Endothelial cell of umbilical vein (primary cell): ENCODE measurements around the gene RAB8A. TPM values are rescaled to one million over a fixed set of nuclear protein-coding genes. Genes with fewer than 3 reads are reported as not detected.

Source experiments
- BruUV-seq: library from RNA; stranded (reverse); fragments of 400-500 nt; replicated peaks from 2 replicates; lab custom pipeline; 2021; lab: Mats Ljungman, UMichigan
- CTCF ChIA-PET: fragments of 300-600, 350-600 bp; sonication (Branson Sonifier 250); formaldehyde crosslinking; loops from one replicate; lab custom pipeline; 2021; ENCODE audit warnings: antibody characterized with exemption, inconsistent platforms; lab: Charles Lee
- POLR2A ChIA-PET: fragments of 300-600, 350-600 bp; sonication (Branson Sonifier 250); formaldehyde crosslinking; loops from one replicate; lab custom pipeline; 2021; ENCODE audit warnings: antibody characterized with exemption, inconsistent platforms; lab: Charles Lee
- DNase-seq: peaks from one replicate; pipeline ENCODE4 v3.0.0-alpha.2; 2011; ENCODE audit warnings: low read depth, low spot score
- FAIRE-seq: peaks from 2 replicates; lab custom pipeline; 2011; peaks lifted over from hg19 to GRCh38; lab: Jason Lieb, UNC
- H2AFZ ChIP-seq: 2 replicates; pipeline ENCODE4 v1.6.0; 2012; ENCODE audit warnings: low read depth, low read length, control low read depth, inconsistent platforms
- H3K27ac ChIP-seq: 2 replicates; pipeline ENCODE4 v1.5.1; 2011; ENCODE audit warnings: low read depth, mild to moderate bottlenecking, control low read depth, low read length, moderate library complexity; ENCODE audit not compliant: insufficient read depth
- H3K27me3 ChIP-seq, 2 experiments: 2 replicates each; pipeline versions ENCODE4 v1.6.0 to v1.6.1; 2011; ENCODE audit warnings: low read length in 2 of 2, mixed read lengths in 1 of 2; ENCODE audit not compliant: control insufficient read depth in 2 of 2, insufficient read depth in 2 of 2
- H3K36me3 ChIP-seq, 2 experiments: 2 replicates in 1 of 2; 3 replicates in 1 of 2; pipeline ENCODE4 v1.5.1; 2011; ENCODE audit warnings: low read length in 2 of 2, mild to moderate bottlenecking in 1 of 2, moderate library complexity in 1 of 2; ENCODE audit not compliant: control insufficient read depth in 2 of 2, insufficient read depth in 2 of 2; ENCODE audit errors: extremely low read depth in 1 of 2
- H3K4me1 ChIP-seq: 3 replicates; pipeline ENCODE4 v1.5.1; 2011; ENCODE audit warnings: mild to moderate bottlenecking, low read length; ENCODE audit not compliant: control insufficient read depth, insufficient read depth; ENCODE audit errors: extremely low read depth
- H3K4me2 ChIP-seq: 2 replicates; pipeline ENCODE4 v1.6.1; 2011; ENCODE audit warnings: low read length, control low read depth, mixed read lengths; ENCODE audit not compliant: insufficient read depth
- H3K4me3 ChIP-seq, 3 experiments: fragments of 200-600 bp in 1 of 3; sonication (generic), shearing (Covaris generic) in 1 of 3; replicated peaks in 1 of 3; 2 replicates each; pipeline ENCODE4 v1.5.1; 2011 to 2016; ENCODE audit warnings: control low read depth in 3 of 3, low read length in 3 of 3, mild to moderate bottlenecking in 2 of 3, inconsistent platforms in 1 of 3, low read depth in 1 of 3, moderate library complexity in 1 of 3; ENCODE audit not compliant: insufficient read depth in 1 of 3
- H3K79me2 ChIP-seq: 2 replicates; pipeline ENCODE4 v1.6.0; 2012; ENCODE audit warnings: low read length, inconsistent platforms; ENCODE audit not compliant: control insufficient read depth, insufficient read depth
- H3K9ac ChIP-seq: replicated peaks from 2 replicates; pipeline ENCODE3; 2011; ENCODE audit warnings: low read length, control low read depth; ENCODE audit not compliant: insufficient read depth; ENCODE audit errors: extremely low read depth
- H3K9me1 ChIP-seq: replicated peaks from 3 replicates; pipeline ENCODE4 v1.6.0; 2011; ENCODE audit warnings: mild to moderate bottlenecking, low read length; ENCODE audit not compliant: control insufficient read depth, insufficient read depth; ENCODE audit errors: extremely low read depth
- H3K9me3 ChIP-seq: replicated peaks from 2 replicates; pipeline ENCODE4 v1.5.1; 2012; ENCODE audit warnings: low read length, inconsistent platforms; ENCODE audit not compliant: control insufficient read depth, insufficient read depth
- H4K20me1 ChIP-seq: replicated peaks from 2 replicates; pipeline ENCODE3; 2011; ENCODE audit warnings: mild to moderate bottlenecking, low read length; ENCODE audit not compliant: control insufficient read depth, insufficient read depth; ENCODE audit errors: extremely low read depth
- EZH2 ChIP-seq: IDR thresholded peaks from 2 replicates; pipeline ENCODE4 v1.6.1; 2012; ENCODE audit warnings: borderline replicate concordance, low read depth, mild to moderate bottlenecking, moderate library complexity, low read length, inconsistent platforms; ENCODE audit not compliant: severe bottlenecking
- FOS ChIP-seq: IDR thresholded peaks from 2 replicates; pipeline ENCODE4 v1.6.1; 2011; ENCODE audit warnings: mild to moderate bottlenecking, low read length, moderate library complexity, borderline replicate concordance; ENCODE audit not compliant: insufficient read depth
- GATA2 ChIP-seq: IDR thresholded peaks from 2 replicates; pipeline ENCODE4 v1.7.0; 2011; ENCODE audit warnings: low read depth, mild to moderate bottlenecking, moderate library complexity, mixed read lengths, low read length; ENCODE audit not compliant: insufficient read length, insufficient read depth
- JUN ChIP-seq: IDR thresholded peaks from 2 replicates; pipeline ENCODE4 v1.6.1; 2011; ENCODE audit warnings: borderline replicate concordance, low read depth; ENCODE audit not compliant: insufficient read length, insufficient read depth
- MYC ChIP-seq: IDR thresholded peaks from one replicate; pipeline ENCODE4 v1.6.1; 2011; ENCODE audit warnings: mild to moderate bottlenecking, low read depth, low read length
- POLR2A ChIP-seq: IDR thresholded peaks from 2 replicates; pipeline ENCODE4 v1.6.1; 2012; ENCODE audit warnings: low read depth, mild to moderate bottlenecking, control low read depth, low read length
- POLR2AphosphoS5 ChIP-seq: IDR thresholded peaks from 2 replicates; pipeline ENCODE4 v1.6.1; 2012; ENCODE audit warnings: low read depth, mild to moderate bottlenecking, control low read depth, low read length, moderate library complexity; ENCODE audit not compliant: insufficient read depth
- dilution Hi-C: fragments of 300-500 bp; cut with MboI; formaldehyde crosslinking; loops from one replicate; pipeline ENCODE4 v1.15.0; 2019; ENCODE audit warnings: low sequenced_read_pairs; ENCODE audit not compliant: extremely low pct_ligation_motif_present
- intact Hi-C: fragments of 100-400 bp; cut with micrococcal nuclease; formaldehyde crosslinking; loops from one replicate; pipeline ENCODE4 v1.10.0; 2022
- polyA plus RNA-seq, 4 experiments: library from polyadenylated mRNA; depleted of rRNA in 3 of 4; stranded (reverse) in 3 of 4; unstranded in 1 of 4; fragments of >200 nt; gene quantifications; 2 replicates each; pipeline versions ENCODE4 v1.2.1 to v1.2.3, GENCODE V29; 2011 to 2012; ENCODE audit warnings: missing spikeins in 1 of 4
- total RNA-seq: library from RNA; stranded (reverse); gene quantifications from 2 replicates; pipeline ENCODE4 v1.2.3, GENCODE V29; 2021
- TF ChIP-seq, protein P1 (sequence below), 2 donors: IDR thresholded peaks; 1 replicate in 1 of 2; 2 replicates in 1 of 2; pipeline ENCODE4 v1.5.1; 2011; ENCODE audit warnings: low read length in 2 of 2, mild to moderate bottlenecking in 2 of 2, moderate library complexity in 2 of 2, control low read depth in 1 of 2, inconsistent platforms in 1 of 2, low read depth in 1 of 2; ENCODE audit not compliant: insufficient read depth in 1 of 2; ENCODE audit errors: extremely low read depth in 1 of 2
- TF ChIP-seq, protein P2 (sequence below): IDR thresholded peaks from 2 replicates; pipeline ENCODE4 v1.6.1; 2011; ENCODE audit not compliant: insufficient read depth, insufficient read length

RAB8A gene
- total and polyA plus RNA-seq, 2 donors (not counting 3 experiments of a cell fraction or from before 2014, with no cell fraction given), result 81.5 to 107 TPM

DNA sequence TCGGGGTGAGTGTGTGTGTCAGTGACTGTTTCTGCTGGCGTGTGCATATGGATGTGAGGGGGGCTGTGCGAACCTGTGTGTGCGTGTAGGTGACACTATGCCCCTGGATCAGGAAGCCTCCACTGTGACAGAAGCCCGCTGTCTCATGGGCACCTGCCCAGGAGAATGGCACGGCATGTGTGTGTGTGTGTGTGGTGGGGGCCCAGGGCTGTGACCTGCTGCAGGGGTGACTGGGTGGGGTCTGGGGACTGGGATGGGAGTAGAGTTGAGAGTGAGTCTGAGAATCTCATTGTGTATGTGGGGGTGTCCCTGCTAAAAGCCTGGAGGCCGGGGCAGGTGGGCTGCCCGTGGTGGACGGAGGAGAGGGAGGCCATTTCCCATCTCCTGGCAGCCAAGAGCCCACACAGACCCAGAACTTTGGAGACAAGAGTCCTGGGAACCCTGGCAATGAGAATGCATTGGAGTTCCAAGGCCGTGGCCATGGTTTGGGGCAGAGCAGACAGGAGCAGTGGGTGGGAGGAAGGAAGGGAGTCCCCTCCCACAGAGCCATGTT, 41.8 kb upstream of the RAB8A start:
- TSS peak; percentile 8 for BruUV-seq
- H2AFZ ChIP-seq, result peak overlapping the region; percentile 40
- H3K9me1 ChIP-seq, result no peaks in the 10 kb centered on the region

More for the DNA sequence above, 41.8 kb upstream of the RAB8A start:
- Histone ChIP-seq H3K9me3 (no peaks in the 10 kb centered on the region), H3K4me1 (peaks cover 49% of the 10 kb centered on the region), H3K36me3 (no peaks in the 10 kb centered on the region), H3K4me3 (peak overlapping the region in 1 of 3 experiments; percentile 3), H3K27me3 (no peaks in the 10 kb centered on the region), H3K27ac (peak overlapping the region; percentile 86), H3K79me2 (peaks cover 27% of the 10 kb centered on the region), H3K4me2 (peak overlapping the region; percentile 59), H3K9ac (peak overlapping the region; percentile 27), H4K20me1 (no peaks in the 10 kb centered on the region)
- DNase-seq (no peak), FAIRE-seq (no peak)
- TF ChIP-seq MYC (no peak), JUN (no peak), POLR2AphosphoS5 (no peak), GATA2 (no peak), FOS (no peak), POLR2A (no peak), EZH2 (no peak)
- TF ChIP-seq, protein P1, sequence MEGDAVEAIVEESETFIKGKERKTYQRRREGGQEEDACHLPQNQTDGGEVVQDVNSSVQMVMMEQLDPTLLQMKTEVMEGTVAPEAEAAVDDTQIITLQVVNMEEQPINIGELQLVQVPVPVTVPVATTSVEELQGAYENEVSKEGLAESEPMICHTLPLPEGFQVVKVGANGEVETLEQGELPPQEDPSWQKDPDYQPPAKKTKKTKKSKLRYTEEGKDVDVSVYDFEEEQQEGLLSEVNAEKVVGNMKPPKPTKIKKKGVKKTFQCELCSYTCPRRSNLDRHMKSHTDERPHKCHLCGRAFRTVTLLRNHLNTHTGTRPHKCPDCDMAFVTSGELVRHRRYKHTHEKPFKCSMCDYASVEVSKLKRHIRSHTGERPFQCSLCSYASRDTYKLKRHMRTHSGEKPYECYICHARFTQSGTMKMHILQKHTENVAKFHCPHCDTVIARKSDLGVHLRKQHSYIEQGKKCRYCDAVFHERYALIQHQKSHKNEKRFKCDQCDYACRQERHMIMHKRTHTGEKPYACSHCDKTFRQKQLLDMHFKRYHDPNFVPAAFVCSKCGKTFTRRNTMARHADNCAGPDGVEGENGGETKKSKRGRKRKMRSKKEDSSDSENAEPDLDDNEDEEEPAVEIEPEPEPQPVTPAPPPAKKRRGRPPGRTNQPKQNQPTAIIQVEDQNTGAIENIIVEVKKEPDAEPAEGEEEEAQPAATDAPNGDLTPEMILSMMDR (IDR thresholded peaks at IDR 0.05; ENCODE audit: extremely low read depth in 1 of 2, insufficient read depth in 1 of 2, low read depth in 1 of 2, low read length in 2 of 2), result no peak
- TF ChIP-seq, protein P2, sequence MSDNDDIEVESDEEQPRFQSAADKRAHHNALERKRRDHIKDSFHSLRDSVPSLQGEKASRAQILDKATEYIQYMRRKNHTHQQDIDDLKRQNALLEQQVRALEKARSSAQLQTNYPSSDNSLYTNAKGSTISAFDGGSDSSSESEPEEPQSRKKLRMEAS, result no peak
- dilution Hi-C loops (no loop called here), intact Hi-C loops (loop anchor here (1.0 to 10.0 kb wide), 3 partner anchors 8 to 255 kb away; partner anchors contain the start of genes FAM32A and KLF2)
- ChIA-PET POLR2A (no interaction called here), CTCF (interaction anchor here (0.5 to 3.2 kb wide), 6 partner anchors 10 to 1273 kb away, joined by 3 to 24 read pairs (median 4); no protein-coding TSS in a partner anchor)
